GM21619 (cell line): Measurements from ENCODE around the gene LRRC4C.
"Not testable (repeated sequence)": the region's sequence is repeated elsewhere in the genome, so short reads cannot be mapped to it uniquely, and the experiment has no call there.

Experiments
- ATAC-seq: cut with Tn5 transposase; IDR thresholded peaks from one replicate; pipeline ENCODE4 v1.9.1; 2021; ENCODE audit not compliant: unreplicated experiment

Gene LRRC4C

DNA sequence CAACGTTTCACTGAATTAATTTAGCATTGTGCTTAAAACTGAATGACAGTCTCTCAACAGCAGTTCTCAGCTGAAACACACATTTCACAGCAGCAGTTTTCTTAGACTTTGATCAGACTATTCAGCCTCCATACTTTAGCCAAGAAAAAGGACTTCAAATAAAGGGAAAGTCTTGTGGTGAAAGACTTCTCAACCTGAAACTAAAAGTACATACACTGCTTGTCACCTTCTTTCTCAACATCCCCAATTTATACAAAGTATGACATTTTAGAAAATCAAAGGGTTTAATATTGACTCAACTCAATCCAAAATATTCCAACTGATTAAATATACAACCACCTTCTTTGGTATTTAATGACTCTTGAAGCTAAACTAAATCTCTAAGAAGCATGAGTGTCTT lies 419.0 kb downstream of the LRRC4C start:
- ATAC-seq = no peak

DNA sequence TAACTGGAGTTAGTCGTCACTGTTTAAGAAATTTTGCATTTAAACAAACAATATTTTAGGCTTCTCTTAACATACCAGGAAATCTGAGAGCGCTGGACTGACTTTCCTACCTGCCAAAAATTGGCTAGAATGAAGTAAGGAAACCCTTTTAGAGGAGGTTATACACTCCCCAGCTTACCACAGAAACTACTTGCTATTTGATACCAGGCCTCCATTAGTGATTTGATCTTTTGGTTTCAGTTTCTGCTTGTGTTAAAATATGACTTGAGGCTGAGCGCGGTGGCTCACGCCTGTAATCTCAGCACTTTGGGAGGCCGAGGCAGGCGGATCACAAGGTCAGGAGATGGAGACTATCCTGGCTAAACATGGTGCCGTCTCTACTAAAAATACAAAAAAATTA lies 419.9 kb downstream of the LRRC4C start:
- ATAC-seq = no peak

- ATAC-seq = no peak
Measured at GRCh38 chr11:41031551-41032060, 427.8 kb downstream of the LRRC4C start.

DNA sequence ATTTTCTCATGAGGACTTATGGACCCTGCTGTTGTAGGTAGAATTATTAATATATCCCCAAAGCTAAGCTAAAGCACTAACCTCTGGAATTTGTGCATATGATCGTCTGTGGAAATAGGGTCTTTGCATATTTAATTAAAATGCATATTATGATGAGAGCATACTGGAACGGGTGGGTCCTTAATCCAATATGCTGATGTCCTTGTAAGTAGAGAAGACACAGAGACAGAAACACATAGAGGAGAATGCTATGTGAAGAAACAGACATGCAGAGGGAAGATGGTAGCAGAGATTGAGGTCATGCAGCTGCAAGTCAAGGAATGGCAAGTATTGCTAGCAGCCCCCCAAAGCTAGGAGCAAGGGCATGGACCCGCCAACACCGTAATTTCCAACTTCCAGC lies 439.2 kb downstream of the LRRC4C start:
- ATAC-seq = no peak

DNA sequence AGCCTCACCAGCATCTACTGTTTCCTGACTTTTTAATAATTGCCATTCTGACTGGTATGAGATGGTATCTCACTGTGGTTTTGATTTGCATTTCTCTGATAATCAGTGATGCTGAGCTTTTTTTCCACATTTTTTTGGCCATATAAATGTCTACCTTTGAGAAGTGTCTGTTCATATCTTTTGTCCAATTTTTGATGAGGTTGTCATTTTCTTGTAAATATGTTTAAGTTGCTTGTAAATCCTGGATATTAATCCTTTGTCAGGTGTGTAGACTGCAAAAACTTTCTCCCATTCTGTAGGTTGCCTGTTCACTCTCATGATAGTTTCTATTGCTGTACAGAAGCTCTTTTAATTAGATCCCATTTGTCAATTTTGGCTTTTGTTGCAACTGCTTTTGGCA lies 439.8 kb downstream of the LRRC4C start:
- ATAC-seq = not testable (repeated sequence)

DNA sequence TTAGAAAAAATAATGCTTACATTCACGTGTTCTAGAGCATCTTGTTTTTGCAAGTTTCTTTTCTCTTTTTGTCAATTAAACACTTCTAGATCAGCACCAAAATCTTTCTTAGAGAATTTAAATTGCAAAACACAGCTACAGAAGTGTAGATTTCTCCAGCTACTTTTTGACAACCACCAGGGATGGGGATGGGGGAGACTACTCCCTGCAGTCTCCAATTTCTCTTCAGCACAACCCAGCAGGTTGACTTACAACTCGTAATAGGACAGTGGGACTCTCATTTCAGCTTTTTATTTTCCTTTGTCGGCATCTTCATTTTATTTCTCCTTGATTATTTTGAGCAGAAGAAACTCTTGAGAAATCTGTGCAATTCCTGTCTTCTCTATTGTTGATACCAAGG lies 441.2 kb downstream of the LRRC4C start:
- ATAC-seq = no peak

- no peak for ATAC-seq
Measured at GRCh38 chr11:41010361-41011050, 448.9 kb downstream of the LRRC4C start.

DNA sequence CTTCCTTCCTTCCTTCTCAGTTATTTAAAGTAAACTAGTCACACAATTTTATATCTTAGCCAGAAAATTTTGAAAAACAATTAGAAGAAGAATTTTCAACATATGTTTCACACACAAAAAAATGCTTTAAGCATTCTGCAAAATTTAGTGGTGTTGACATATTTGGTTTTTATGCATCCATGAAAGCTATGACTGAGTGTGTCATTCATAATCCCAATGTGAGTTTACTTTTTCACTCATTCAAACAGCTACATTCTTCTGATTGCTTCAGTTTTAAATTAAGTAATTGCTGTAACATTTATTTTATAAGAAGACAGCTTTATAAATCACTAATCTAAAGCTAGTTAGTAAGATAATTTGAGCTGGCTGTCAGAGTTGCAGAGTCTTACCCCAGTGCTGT lies 453.5 kb downstream of the LRRC4C start:
- ATAC-seq = no peak

- ATAC-seq = no peak
Measured at GRCh38 chr11:41003339-41004282, 455.8 kb downstream of the LRRC4C start.

GRCh38 chr11:40998920-40999319 lies 460.5 kb downstream of the LRRC4C start:
- no peak for ATAC-seq

DNA sequence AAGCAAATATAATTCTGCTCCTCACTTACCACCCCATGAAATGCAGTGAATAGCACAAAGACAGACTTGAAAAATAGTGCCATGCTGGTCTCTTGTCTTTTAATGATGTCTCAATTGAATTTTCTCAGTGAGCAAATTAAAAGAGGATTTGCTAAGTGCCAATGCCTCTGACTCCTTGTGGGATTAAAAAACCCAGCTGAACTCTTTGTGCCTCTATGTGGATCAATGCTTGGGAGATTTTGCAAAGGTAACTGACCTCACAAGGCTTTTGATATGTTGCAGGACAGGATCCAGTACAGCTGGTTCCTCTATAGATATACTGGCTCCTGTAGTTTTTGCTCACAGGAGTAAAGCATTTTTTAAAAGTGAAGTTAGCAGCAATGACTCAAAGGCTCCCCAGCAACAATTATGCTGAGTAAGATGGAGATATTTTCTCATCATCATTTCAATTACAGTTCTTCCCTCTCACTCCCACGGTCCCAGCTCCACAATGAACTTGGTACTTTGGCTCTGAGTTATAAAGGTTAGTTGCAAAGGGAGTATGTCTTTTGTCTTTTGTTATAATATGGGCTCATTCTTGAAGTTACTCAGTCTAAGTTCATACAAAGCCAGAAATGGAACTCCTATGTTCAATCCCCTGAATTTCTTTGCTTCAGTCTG lies 471.5 kb downstream of the LRRC4C start:
- ATAC-seq = no peak

DNA sequence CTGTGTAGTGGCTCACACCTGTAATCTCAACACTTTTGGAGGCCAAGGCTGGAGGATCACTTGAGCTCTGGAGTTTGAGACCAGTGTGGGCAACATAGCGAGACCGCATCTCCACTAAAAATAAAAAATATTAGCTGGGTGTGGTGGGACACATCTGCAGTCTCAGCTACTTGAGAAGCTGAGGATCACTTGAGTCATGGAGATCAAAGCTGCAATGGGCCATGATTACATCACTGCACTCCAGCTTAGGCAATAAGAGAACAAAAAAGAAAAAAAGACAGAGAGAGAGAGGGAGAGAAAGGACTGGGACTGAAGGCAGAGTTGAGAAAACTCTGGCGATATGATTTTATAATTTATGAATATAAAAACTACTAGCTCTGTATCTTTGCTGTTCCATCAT lies 473.1 kb downstream of the LRRC4C start:
- no peak for ATAC-seq

- ATAC-seq = no peak
Measured at GRCh38 chr11:40975076-40975475, 484.4 kb downstream of the LRRC4C start.

- ATAC-seq = no peak
Measured at GRCh38 chr11:40974186-40974795, 485.2 kb downstream of the LRRC4C start.

DNA sequence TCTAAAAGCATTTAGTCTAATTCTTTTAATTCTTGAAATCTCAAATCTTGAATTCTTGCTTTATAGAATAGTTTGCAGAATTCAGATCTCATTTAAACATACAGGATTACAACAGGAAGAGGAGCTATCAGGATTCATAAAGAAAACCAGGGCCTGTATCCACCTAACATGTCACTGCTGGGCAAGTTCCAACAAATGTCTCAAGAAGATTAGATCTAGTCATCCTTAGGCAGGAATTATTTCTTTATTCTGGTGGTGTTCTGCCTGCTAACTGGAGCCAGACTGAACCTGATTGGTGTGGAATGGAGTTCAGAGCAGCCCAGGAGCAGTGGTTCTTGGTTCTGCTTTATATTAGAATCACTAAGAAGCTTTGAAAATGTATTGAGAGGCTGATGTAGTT lies 500.7 kb downstream of the LRRC4C start:
- ATAC-seq = no peak

GRCh38 chr11:40952479-40952878 lies 507.0 kb downstream of the LRRC4C start:
- no peak for ATAC-seq

DNA sequence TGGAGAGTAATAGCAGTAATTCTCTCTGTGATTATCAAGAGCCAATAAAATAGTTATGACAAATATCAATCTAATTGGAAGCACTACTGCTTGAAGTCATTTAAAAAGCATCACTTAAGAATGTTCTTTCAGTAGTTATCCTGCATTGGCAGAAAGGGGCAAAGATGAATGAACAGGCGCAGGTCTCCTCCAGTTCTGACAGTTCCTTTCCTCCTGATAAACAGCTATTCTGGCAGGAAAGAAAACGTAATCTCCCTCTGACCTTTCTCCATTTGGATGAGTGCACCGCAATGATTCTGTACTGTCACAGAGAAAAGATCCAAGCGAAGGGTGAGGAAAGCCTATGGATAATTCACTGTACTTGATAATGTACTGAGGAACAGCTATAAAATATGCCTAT lies 521.5 kb downstream of the LRRC4C start:
- no peak for ATAC-seq

GRCh38 chr11:40924915-40925314 lies 534.5 kb downstream of the LRRC4C start:
- ATAC-seq = no peak

DNA sequence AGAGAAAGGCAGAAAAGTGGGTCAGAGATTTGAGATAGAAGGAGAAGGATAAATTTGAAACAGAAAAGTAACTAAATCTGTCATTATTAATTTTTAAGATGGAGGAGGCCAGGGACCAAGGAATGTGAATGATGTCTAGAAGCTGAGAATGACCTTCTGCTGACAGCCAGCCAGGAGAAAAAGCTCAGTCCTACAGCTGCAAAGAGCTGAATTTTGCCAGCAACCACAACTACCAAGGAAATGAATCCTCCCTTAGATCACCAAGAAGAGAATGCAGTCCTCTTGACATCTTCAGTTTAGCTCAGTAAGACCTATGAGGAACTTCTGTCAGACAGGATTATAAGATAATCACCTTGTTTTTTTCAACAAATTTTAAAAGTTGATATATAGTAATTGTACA lies 538.2 kb downstream of the LRRC4C start:
- ATAC-seq = no peak

DNA sequence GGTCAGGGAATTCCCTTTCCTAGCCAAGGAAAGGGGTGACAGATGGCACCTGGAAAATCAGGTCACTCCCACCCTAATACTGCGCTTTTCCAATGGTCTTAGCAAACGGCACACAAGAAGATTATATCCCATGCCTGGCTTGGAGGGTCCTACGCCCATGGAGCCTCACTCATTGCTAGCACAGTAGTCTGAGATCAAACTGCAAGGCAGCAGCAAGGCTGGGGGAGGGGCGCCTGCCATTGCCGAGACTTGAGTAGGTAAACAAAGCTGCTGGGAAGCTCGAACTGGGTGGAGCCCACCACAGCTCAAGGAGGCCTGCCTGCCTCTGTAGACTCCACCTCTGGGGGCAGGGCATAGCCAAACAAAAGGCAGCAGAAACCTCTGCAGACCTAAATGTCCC lies 548.7 kb downstream of the LRRC4C start:
- not testable (repeated sequence) for ATAC-seq

GRCh38 chr11:40894501-40894900 lies 565.0 kb downstream of the LRRC4C start:
- ATAC-seq = no peak
